Spleen (tissue), 11 donors: ENCODE data around the gene ADGRE1. TPM values are rescaled to one million over a fixed set of nuclear protein-coding genes. Genes with fewer than 3 reads are reported as not detected.

Experiments used
- DNase-seq: peaks from one replicate; pipeline ENCODE4 v3.0.0-alpha.2; 2020
- H3K27ac ChIP-seq, 8 donors: fragments of 200-600 bp; sonication (generic) in 7 of 8; 1 replicate in 4 of 8; 2 replicates in 4 of 8; pipeline versions ENCODE4 v1.5.0 to v1.8.0; 2016 to 2021; ENCODE audit warnings: inconsistent platforms in 4 of 8, mild to moderate bottlenecking in 4 of 8, moderate library complexity in 1 of 8
- H3K27me3 ChIP-seq, 7 donors: fragments of 200-600 bp; sonication (generic) in 6 of 7; replicated peaks in 1 of 7; 1 replicate in 4 of 7; 2 replicates in 3 of 7; pipeline versions ENCODE4 v1.5.0 to v1.8.0; 2016 to 2021; ENCODE audit warnings: inconsistent platforms in 3 of 7, mild to moderate bottlenecking in 1 of 7
- H3K36me3 ChIP-seq, 6 donors: fragments of 200-600 bp; sonication (generic) in 5 of 6; 1 replicate in 4 of 6; 2 replicates in 2 of 6; pipeline versions ENCODE4 v1.5.0 to v1.8.0; 2016 to 2021; ENCODE audit warnings: inconsistent platforms in 2 of 6
- H3K4me1 ChIP-seq, 6 donors: fragments of 200-600 bp; sonication (generic) in 5 of 6; 1 replicate in 3 of 6; 2 replicates in 3 of 6; pipeline versions ENCODE4 v1.5.0 to v1.8.0; 2016 to 2021; ENCODE audit warnings: inconsistent platforms in 3 of 6
- H3K4me3 ChIP-seq, 8 donors: fragments of 200-600 bp; sonication (generic) in 7 of 8; 1 replicate in 4 of 8; 2 replicates in 4 of 8; pipeline versions ENCODE4 v1.5.0 to v1.8.0; 2016 to 2021; ENCODE audit warnings: inconsistent platforms in 4 of 8, mild to moderate bottlenecking in 4 of 8, moderate library complexity in 2 of 8
- H3K9me3 ChIP-seq, 8 donors: fragments of 200-600 bp; sonication (generic) in 7 of 8; 1 replicate in 4 of 8; 2 replicates in 4 of 8; pipeline versions ENCODE4 v1.5.0 to v1.8.0; 2016 to 2021; ENCODE audit warnings: inconsistent platforms in 4 of 8
- POLR2A ChIP-seq, 3 donors: fragments of 450-650 bp; IDR thresholded peaks; one replicate each; pipeline ENCODE4 v1.5.1; 2017; ENCODE audit warnings: antibody characterized with exemption in 3 of 3, mild to moderate bottlenecking in 1 of 3
- POLR2AphosphoS5 ChIP-seq, 3 donors: sonication (generic); formaldehyde crosslinking; IDR thresholded peaks; one replicate each; pipeline ENCODE4 v1.5.1; 2017; ENCODE audit warnings: antibody characterized with exemption in 3 of 3
- WGBS, 5 donors: extraction: QIAGEN DNeasy Blood & Tissue Kit in 3 of 5; methylation state at CpG; one replicate each; pipeline versions ENCODE4 v1.1.5 to v1.1.7; 2013 to 2018; 5-methylcytosine and 5-hydroxymethylcytosine counted together
- intact Hi-C: fragments of 100-400 bp; cut with DNase I; formaldehyde crosslinking; loops from one replicate; pipeline ENCODE4 v1.15.0; 2023; ENCODE audit warnings: low total_unique reads
- polyA plus RNA-seq, 3 donors: library from polyadenylated mRNA; stranded (reverse); fragments of 200-250 nt; gene quantifications; one replicate each; pipeline ENCODE4 v1.2.1, GENCODE V29; 2013
- total RNA-seq, 7 donors: library from RNA; depleted of rRNA in 3 of 7; stranded (reverse); fragments of >200 nt in 3 of 7; fragmentation: NEBNext Ultra II Directional in 4 of 7; extraction: Animal tissue kit (Norgen Biotek cat#: 25700) in 4 of 7; gene quantifications; one replicate each; pipeline versions ENCODE4 v1.1.0 to v1.2.1, GENCODE V29; 2016 to 2021
- TF ChIP-seq, protein P1 (sequence below), 11 experiments: fragments of 200-600 bp in 7 of 11; fragments of 450-650 bp in 4 of 11; sonication (generic) in 4 of 11; IDR thresholded peaks in 8 of 11; conservative IDR thresholded peaks in 3 of 11; 1 replicate in 7 of 11; 2 replicates in 4 of 11; pipeline versions ENCODE4 v1.4.0 to v1.8.0; 2016 to 2021; ENCODE audit warnings: antibody characterized with exemption in 11 of 11, inconsistent platforms in 4 of 11, mild to moderate bottlenecking in 1 of 11
- donor health status: healthy with polysubstance abuse.
- donor health status: DM: no; HTN: no; CAD: no; lungs with moderate emphysema.
- donor health status: DM: no; HTN: no; CAD: no.
- donor health status: Bipolar disorder and iron deficiency.
- donor health status: healthy.
- donor health status: DM: no; HTN: no; CAD: no.
- donor health status: DM: yes; HTN: yes; CAD: no.

Gene ADGRE1
- total and polyA plus RNA-seq, 10 donors, result 2.3 to 65.2 (median 22.5) TPM

DNA sequence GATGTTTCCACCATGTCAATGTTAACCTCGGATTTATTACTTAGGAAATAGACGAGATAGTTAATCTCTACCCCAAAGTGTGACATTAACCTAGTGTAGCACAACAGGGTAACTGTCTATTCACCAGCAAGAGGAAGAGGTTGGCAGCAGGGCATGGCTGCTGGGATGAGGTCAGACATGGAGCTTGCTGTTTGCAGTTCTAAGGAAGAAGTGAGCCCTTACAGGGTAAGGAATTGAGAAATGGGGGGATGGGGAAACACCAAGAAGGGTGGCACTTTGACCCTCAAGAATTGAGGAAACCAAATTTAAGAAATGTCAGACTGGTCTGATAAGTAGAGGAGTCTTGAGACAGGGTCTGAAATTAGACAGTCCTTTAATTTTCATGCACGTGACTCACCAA, 71.4 kb downstream of the ADGRE1 start:
- Histone ChIP-seq H3K36me3 (no peaks in the 10 kb centered on the region), H3K4me1 (no peaks in the 10 kb centered on the region), H3K27me3 (peaks cover 0 to 11% (median 0%) of the 10 kb centered on the region in 7 donors), H3K9me3 (peaks cover 0 to 5% (median 0%) of the 10 kb centered on the region in 8 donors), H3K4me3 (no peak overlapping the region), H3K27ac (no peak overlapping the region)
- 65 to 81% (median 68%) methylated on average over 3 of the region's 3 CpGs for WGBS, 5 donors
- TF ChIP-seq, protein P1, sequence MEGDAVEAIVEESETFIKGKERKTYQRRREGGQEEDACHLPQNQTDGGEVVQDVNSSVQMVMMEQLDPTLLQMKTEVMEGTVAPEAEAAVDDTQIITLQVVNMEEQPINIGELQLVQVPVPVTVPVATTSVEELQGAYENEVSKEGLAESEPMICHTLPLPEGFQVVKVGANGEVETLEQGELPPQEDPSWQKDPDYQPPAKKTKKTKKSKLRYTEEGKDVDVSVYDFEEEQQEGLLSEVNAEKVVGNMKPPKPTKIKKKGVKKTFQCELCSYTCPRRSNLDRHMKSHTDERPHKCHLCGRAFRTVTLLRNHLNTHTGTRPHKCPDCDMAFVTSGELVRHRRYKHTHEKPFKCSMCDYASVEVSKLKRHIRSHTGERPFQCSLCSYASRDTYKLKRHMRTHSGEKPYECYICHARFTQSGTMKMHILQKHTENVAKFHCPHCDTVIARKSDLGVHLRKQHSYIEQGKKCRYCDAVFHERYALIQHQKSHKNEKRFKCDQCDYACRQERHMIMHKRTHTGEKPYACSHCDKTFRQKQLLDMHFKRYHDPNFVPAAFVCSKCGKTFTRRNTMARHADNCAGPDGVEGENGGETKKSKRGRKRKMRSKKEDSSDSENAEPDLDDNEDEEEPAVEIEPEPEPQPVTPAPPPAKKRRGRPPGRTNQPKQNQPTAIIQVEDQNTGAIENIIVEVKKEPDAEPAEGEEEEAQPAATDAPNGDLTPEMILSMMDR (IDR thresholded peaks at IDR 0.05 in 8 of 11, conservative IDR thresholded peaks at IDR 0.05 in 3 of 11), result no peak
- TF ChIP-seq POLR2A (IDR thresholded peaks at IDR 0.05) (no peak), POLR2AphosphoS5 (IDR thresholded peaks at IDR 0.05) (no peak)
- no peak for DNase-seq
- intact Hi-C loops, result no loop called here

DNA sequence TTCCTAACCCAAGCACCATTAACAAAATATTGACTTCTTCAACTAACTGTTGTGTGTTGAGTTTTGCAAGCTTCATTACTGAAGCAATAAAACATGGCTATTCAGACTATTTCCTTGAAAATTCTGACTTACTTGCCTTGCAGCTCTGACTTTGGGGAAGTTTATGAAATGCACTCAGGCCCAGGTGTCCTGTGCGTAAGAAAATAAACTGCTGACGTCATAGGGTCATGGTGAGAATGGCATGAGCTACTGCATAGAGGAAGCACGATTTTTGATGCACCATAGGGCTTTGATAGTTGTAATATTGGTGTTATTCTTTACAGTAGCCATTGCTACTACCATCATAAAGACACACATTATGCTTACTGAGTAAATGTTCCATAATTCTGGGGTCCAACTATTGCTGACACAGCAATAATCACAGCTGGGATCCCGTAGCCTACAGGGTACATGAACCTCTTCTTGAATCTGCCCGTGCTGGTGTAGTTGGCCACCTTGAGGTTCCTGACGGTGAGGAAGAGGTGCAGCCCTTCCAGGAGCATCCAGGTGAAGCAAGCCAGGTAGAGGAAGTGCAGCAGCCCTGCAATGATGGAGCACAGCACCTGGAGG, 76.0 kb downstream of the ADGRE1 start:
- Histone ChIP-seq H3K4me1 (no peaks in the 10 kb centered on the region), H3K27ac (no peak overlapping the region), H3K27me3 (peaks cover 0 to 24% (median 0%) of the 10 kb centered on the region in 7 donors), H3K36me3 (no peaks in the 10 kb centered on the region), H3K9me3 (no peaks in the 10 kb centered on the region), H3K4me3 (no peak overlapping the region)
- no peak for DNase-seq
- intact Hi-C loops, result no loop called here
- 64 to 74% (median 69%) methylated on average over 6 of the region's 6 CpGs for WGBS, 5 donors
- TF ChIP-seq POLR2A (IDR thresholded peaks at IDR 0.05), result no peak
- no peak for TF ChIP-seq POLR2AphosphoS5 (IDR thresholded peaks at IDR 0.05)
- TF ChIP-seq, protein P1 (IDR thresholded peaks at IDR 0.05 in 8 of 11, conservative IDR thresholded peaks at IDR 0.05 in 3 of 11), result no peak

DNA sequence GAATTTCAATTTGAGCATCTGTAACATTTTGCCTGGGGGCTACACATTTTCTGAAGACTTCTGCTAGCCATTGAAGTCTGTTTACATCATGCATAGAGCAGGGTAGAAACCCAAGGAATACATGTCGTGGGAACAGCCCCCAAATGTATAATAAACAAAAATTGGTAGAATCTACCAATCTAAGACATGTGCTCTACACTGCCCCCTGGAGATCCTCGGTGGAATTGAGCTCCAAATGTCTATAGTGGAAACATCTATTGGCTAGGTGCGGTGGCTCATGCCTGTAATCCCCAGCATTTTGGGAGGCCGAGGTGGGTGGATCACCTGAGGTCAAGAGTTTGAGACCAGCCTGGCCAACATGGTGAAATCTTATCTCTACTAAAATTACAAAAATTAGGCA, 76.6 kb downstream of the ADGRE1 start:
- no peak overlapping the region for H3K4me3 ChIP-seq
- TF ChIP-seq, protein P1 (IDR thresholded peaks at IDR 0.05 in 8 of 11, conservative IDR thresholded peaks at IDR 0.05 in 3 of 11), result peak in 6 of 11 experiments; percentile 21 to 61 (median 54)
- no peak for TF ChIP-seq POLR2AphosphoS5 (IDR thresholded peaks at IDR 0.05)
- no peaks in the 10 kb centered on the region for H3K4me1 ChIP-seq
- H3K36me3 ChIP-seq, result no peaks in the 10 kb centered on the region
- DNase-seq, result no peak
- no peaks in the 10 kb centered on the region for H3K9me3 ChIP-seq
- WGBS, 5 donors, result 44 to 75% (median 62%) methylated on average over 4 of the region's 4 CpGs
- H3K27me3 ChIP-seq, result peaks cover 0 to 19% (median 0%) of the 10 kb centered on the region in 7 donors
- no peak overlapping the region for H3K27ac ChIP-seq
- intact Hi-C loops, result no loop called here

DNA sequence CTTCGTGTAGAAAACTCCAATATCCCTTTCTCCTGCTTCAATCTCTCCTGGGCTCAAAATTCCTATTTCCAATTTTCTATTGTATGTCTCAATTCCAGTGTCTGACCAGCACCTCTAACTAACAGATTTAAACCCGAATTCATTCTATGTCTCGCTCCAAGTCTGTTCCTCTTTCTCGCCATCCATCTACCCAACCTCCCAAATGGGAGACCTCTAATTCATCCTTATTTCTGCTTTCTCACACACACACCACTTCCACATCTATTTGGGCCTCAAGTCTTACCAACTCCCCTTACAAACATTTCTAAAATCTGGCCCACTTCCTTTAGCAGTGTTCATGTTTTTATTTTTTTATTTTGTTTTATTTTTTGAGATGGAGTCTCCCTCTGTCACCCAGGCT, 80.6 kb downstream of the ADGRE1 start:
- intact Hi-C loops, result no loop called here
- Histone ChIP-seq H3K4me3 (no peak overlapping the region), H3K36me3 (no peaks in the 10 kb centered on the region), H3K27me3 (peaks cover 0 to 12% (median 0%) of the 10 kb centered on the region in 7 donors), H3K9me3 (no peaks in the 10 kb centered on the region), H3K4me1 (no peaks in the 10 kb centered on the region), H3K27ac (no peak overlapping the region)
- WGBS, 5 donors, result 40 to 70% (median 57%) methylated on average over 4 of the region's 4 CpGs
- DNase-seq, result no peak
- TF ChIP-seq, protein P1 (IDR thresholded peaks at IDR 0.05 in 8 of 11, conservative IDR thresholded peaks at IDR 0.05 in 3 of 11), result no peak
- no peak for TF ChIP-seq POLR2A (IDR thresholded peaks at IDR 0.05)
- no peak for TF ChIP-seq POLR2AphosphoS5 (IDR thresholded peaks at IDR 0.05)
